NOMO-1 treated with dmso at 0.1 percent for 144 hours (cell line): ENCODE data around the gene PRXL2B.
"Not testable (repeated sequence)": the region's sequence is repeated elsewhere in the genome, so short reads cannot be mapped to it uniquely, and the experiment has no call there.

ENCODE experiments used
- DNase-seq: peaks from one replicate; lab custom pipeline; 2025; ENCODE audit not compliant: unreplicated experiment; lab: John Stamatoyannopoulos, UW

Gene PRXL2B

DNA sequence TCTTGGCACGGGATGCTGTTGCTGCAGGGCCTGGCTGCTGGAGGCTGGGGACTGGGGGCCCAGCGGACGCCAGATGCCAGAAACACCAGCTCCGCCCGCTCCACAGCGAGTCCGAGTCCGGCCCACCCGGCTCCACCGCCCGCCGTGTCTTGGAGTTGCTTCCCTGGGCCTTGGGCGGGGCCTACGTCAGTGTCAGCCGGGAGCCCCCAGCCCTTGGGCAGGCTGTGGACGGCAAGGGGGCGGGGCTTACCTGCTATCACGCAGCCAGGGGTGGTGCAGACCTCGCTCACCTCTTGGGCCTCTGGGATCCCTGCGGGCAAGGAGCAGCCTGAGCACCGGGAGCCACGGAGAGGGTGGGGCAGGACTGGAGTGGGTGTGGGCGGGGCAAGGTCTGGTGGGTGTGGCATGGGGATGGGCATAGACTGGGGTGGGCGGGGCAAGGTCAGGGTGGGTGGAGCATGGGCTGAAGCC lies 24.5 kb downstream of the PRXL2B start:
- DNase-seq = no peak

- no peak for DNase-seq
Measured at GRCh38 chr1:2611621-2612437, 25.3 kb downstream of the PRXL2B start.

DNA sequence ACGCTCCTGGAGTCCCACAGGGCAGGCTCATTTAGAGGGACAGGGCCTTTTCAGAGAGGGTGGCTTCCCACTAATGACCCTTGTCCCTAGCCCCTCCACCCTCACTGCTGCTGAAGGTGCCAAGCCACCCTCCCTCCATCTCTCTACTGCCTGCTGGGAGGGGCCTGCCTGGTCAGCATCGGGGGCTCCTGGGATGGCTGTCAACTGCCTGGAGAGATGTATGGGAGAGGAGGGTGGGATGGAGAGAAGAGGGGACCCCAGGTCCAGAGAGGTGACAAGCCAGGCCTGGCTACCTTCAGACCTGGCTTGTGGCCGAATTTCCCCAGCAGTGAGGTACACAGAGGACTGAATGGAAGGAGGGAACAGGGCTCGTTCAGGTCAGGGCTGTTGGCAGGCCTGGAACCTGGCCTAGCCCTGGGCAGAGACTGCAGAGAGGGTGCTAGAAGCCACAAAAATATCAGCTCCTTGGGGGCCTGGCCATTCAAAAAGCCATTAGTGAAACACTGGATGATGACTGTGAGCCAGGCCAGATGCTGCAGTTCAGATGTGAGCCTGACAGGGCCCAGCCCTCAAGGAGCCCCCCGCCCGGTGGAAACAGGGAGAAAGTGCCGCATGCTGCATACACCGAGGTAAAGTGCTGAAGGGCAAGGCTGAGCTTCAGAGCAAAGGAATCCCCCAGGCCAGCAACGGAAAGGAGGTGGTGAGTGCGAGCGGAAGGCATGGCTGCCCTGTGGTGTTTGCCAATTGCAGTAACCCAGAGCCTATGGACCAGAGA lies 26.2 kb downstream of the PRXL2B start:
- no peak for DNase-seq

- DNase-seq = no peak
Measured at GRCh38 chr1:2614145-2614544, 27.6 kb downstream of the PRXL2B start.

DNA sequence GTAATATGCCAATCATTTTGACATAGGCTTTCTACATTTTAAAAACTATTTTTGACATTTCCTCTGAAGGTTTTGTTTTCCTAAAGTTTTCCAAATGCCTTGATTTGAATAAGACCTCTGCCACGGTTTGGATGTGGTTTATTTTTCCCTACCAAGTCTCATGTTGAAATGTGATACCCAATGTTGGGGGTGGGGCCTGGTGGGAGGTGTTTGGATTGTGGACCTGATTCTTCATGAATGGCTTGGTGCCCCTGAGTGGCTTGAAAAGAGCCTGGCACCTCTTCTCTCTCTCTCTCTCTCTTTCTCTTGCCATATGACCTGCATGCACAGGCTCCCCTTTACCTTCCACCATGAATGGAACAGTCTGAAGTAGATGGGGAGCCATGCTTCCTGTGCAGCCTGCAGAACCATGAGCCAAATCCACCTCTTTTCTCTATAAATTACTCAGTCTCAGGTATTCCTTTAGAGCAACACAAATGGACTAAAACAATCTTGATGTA lies 31.4 kb downstream of the PRXL2B start:
- no peak for DNase-seq

GRCh38 chr1:2623571-2624337 lies 37.2 kb downstream of the PRXL2B start:
- DNase-seq = no peak

DNA sequence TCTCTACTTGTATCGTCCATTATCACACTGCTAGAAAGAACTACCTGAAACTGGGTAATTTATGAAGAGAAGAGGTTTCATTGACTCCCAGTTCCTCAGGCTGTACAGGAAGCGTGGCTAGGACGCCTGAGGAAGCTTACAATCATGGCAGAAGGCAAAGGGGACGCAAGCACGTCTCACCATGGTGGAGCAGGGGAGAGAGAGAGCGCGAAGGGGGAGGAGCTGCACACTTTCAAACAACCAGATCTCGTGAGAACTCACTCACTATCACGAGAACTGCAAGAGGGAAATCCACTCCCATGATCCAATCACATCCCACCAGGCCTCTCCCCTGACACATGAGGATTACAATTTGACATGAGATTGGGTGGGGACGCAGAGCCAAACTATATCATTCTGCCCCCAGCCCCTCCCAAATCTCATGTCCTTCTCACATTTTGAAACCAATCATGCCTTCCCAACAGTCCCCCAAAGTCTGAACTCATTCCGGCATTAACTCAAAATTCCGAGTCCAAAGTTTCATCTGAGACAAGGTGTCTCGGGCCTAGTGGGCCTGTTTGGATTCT lies 38.2 kb downstream of the PRXL2B start:
- no peak for DNase-seq

DNA sequence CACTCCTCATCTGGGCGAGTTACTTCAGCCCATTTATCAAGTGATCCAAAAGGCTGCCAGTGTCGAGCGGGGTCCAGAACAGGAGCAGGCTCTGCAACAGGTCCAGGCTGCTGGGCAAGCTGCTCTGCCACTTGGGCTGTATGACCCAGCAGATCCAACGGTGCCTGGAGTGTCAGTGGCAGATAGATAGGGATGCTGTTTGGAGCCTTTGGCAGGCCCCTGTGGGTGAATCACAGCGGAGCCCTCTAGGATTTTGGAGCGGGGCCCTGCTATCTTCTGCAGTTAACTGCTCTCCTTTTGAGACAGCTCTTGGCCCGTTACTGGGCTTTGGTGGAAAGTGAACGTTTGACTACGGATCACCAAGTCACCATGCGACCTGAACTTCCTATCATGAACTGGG lies 38.7 kb downstream of the PRXL2B start:
- DNase-seq = no peak

GRCh38 chr1:2625748-2626147 lies 39.2 kb downstream of the PRXL2B start:
- DNase-seq = not testable (repeated sequence)

- no peak for DNase-seq
Measured at GRCh38 chr1:2627746-2628145, 41.2 kb downstream of the PRXL2B start.

DNA sequence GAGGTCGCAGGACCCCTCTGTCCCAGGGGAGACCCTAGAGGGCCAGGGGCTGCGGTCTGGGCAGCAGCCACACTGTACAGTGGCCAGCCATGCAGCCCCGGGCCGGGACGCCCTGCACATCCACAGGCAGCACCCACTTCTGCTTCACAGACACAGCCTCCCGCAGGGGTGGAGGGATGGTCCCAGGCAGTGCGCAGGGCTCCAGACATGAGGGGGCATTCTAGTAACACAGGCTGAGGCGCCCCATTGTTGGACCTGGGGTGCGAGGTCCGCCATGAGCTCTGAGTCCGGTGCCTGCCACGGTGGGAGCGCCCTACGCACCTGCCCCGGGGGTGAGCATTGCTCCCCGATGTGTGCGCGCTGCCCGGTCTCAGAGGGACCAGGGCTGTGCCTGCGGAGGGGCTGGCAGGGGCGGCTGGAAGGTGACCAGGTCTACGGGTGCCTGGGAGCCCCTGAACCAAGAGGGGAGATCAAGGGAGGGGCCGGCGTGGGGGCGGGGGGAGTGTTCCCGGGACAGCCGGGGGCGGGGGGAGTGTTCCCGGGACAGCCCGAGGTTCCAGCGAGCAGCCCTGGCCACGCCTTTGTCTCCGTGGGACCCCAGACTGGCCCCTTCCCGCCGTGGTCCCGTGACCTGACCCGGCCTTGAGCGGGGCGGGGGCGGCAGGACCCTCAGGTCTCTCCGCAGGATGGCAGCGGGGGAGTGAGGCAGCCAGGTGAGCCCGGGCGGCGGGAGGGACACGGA lies 41.8 kb downstream of the PRXL2B start:
- DNase-seq = no peak

DNA sequence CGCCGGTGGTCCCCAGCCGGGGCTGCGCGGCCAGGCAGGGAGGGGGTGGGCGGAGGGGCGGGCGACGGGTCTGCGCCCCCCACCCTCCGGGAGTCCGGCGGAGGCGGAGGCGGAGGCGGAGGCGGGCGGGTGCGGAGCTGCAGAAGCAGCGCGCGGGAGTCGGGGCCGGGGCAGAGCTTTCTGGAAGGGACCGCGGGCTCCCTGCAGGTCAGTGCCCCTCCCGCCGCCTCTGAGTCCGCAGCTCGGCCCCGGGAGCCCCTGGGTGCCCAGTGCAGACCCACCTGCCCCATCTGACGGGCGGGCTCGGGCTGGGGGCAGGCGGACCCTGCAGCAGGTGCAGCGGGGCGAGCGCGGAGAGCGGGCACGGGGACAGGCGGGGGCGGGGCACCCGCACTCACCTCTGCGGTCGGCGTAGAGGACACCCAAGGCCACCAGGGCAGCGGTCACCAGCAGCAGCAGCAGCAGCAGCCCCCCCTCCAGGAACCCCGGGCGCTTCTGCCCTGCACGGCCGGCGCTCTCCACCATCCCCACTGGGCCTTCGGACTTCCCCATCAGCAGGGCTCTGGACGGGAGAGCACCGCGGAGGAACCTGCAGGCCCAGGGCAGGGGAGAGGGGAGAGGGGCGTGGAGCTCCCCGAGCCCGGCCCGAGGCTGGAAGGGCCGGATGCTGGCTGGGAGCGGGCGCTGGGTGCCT lies 42.5 kb downstream of the PRXL2B start:
- no peak for DNase-seq

GRCh38 chr1:2629627-2630497 lies 43.3 kb downstream of the PRXL2B start:
- DNase-seq = no peak

- DNase-seq = no peak
Measured at GRCh38 chr1:2630498-2631135, 44.0 kb downstream of the PRXL2B start.

DNA sequence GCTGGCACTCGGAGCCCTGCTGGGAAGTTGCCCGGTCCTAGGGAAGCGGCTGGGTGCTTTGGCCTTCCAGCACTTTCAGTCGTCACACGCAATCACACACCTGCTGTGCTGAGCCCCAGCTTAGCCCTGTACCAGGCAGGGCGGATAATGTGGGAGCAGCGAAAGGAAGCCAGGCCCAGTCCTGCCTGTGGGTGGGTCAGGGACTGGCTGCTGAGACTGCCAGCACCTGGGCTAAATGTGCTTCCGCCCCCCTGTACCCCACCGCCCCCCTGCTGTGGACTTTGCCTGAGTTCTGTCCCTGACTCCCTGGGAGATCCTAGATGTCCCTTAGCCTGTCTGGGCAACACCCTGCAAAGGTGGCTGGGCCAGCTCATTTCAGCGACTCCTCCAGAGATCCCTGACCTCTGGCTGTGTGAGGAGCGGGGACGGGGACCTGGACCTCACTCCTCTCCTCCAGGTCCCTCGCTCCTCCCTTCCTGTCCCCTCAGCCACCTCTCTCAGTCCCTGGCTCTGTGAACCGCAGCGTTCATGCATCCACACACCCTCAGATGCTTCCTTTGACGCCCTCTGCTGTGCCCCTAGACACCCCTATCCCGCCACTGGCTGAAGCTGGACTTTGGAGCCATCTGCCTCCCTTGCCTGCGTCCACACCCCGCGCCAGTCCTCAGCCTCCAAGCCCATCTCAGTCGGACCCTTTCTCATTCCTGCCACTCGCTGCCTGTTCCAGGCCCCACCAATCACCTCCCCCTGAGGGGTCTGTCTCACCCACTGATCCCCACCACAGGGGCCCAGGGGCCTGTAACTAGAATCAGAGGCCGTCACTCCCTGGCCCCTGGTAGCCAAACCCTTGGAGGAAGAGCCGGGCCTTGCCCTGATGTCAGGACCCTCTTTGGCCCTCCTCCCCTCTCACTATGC lies 44.8 kb downstream of the PRXL2B start:
- no peak for DNase-seq

DNA sequence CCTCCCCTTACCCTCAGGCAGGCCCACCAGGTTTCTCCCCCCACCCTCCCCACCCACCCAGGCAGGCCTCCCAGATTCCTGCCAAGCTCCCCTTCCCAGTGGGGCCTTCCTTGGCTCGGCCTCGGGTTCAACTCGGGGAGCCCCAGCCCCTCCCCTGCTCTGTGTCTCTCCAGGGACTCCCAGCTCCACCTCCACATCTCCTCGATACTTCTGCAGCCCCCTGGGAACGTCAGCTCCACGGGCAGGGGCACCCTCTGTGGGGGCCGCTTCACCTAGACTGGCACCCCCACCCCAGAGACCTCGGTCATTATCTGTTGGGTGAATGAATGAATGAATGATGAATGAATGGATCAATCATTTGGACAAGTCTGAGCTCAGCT lies 45.5 kb downstream of the PRXL2B start:
- no peak for DNase-seq
